GM12878 (cell line): ENCODE data around the gene BGLAP. TPM values are rescaled to one million over a fixed set of nuclear protein-coding genes. Genes with fewer than 3 reads are reported as not detected.
A peak's percentile ranks its signal among the peaks of the same experiment; 100 is the strongest.

Experiments used
- CHD2 ChIP-seq: IDR thresholded peaks from 2 replicates; pipeline ENCODE4 v1.6.1; 2011; ENCODE audit warnings: low read depth, low read length, improper control_type of control experiment, borderline replicate concordance
- CREB1 ChIP-seq: IDR thresholded peaks from 2 replicates; pipeline ENCODE4 v1.6.1; 2012; ENCODE audit warnings: low read depth, mild to moderate bottlenecking, inconsistent platforms
- GABPA ChIP-seq: IDR thresholded peaks from 2 replicates; pipeline ENCODE4 v1.6.1; 2014; ENCODE audit warnings: antibody characterized with exemption, low read depth, mild to moderate bottlenecking, inconsistent platforms
- HSF1 ChIP-seq: fragments of 150-350 bp; IDR thresholded peaks from 2 replicates; pipeline ENCODE4 v1.6.1; 2014; ENCODE audit warnings: mild to moderate bottlenecking, low read depth, low read length
- KDM1A ChIP-seq: fragments of 200-600 bp; sonication (generic); IDR thresholded peaks from 2 replicates; pipeline ENCODE4 v1.6.1; 2016; ENCODE audit warnings: borderline replicate concordance
- SMC3 ChIP-seq: IDR thresholded peaks from 2 replicates; pipeline ENCODE4 v1.6.1; 2011; ENCODE audit warnings: low read length, improper control_type of control experiment, borderline replicate concordance
- SUPT20H ChIP-seq: IDR thresholded peaks from 2 replicates; pipeline ENCODE4 v1.6.1; 2011; ENCODE audit warnings: low read depth, mild to moderate bottlenecking, low read length, moderate library complexity, borderline replicate concordance; ENCODE audit not compliant: control insufficient read depth
- TAF1 ChIP-seq: IDR thresholded peaks from 2 replicates; pipeline ENCODE4 v1.6.1; 2011; ENCODE audit warnings: mild to moderate bottlenecking, low read depth, low read length, borderline replicate concordance
- TBL1XR1 ChIP-seq: IDR thresholded peaks from 2 replicates; pipeline ENCODE4 v1.6.1; 2012; ENCODE audit warnings: low read depth, low read length, improper control_type of control experiment
- TCF3 ChIP-seq: IDR thresholded peaks from 2 replicates; pipeline ENCODE4 v1.6.1; 2012; ENCODE audit warnings: low read depth, mild to moderate bottlenecking, low read length, borderline replicate concordance; ENCODE audit not compliant: insufficient read depth
- ZBTB11 ChIP-seq: fragments of 450-650 bp; formaldehyde crosslinking; IDR thresholded peaks from 2 replicates; pipeline ENCODE4 v1.5.0; 2022; ENCODE audit warnings: mild to moderate bottlenecking, missing genetic modification characterization
- ZBTB33 ChIP-seq: fragments of 450-650 bp; IDR thresholded peaks from 2 replicates; pipeline ENCODE4 v1.6.1; 2017; ENCODE audit warnings: mild to moderate bottlenecking
- ZBTB4 ChIP-seq: fragments of 450-650 bp; formaldehyde crosslinking; IDR thresholded peaks from 2 replicates; pipeline ENCODE4 v1.4.0; 2022; ENCODE audit warnings: mild to moderate bottlenecking, moderate library complexity
- polyA plus RNA-seq, 11 experiments: library from polyadenylated mRNA; depleted of rRNA in 4 of 11; unstranded in 6 of 11; stranded (reverse) in 5 of 11; fragments of >200 nt; fragmentation: Nextera tagmentation in 4 of 11; fragmentation: Illumina TruSeq in 1 of 11; extraction: Ambion mirVana in 4 of 11; extraction: Trizol in 1 of 11; gene quantifications; 1 replicate in 1 of 11; 2 replicates in 10 of 11; pipeline versions ENCODE4 v1.2.1 to v1.2.3, GENCODE V29; 2011 to 2016; ENCODE audit warnings: inconsistent platforms in 2 of 11, missing spikeins in 2 of 11, low read depth in 1 of 11
- total RNA-seq, 4 experiments: library from RNA; depleted of rRNA in 3 of 4; stranded (reverse); fragments of >200 nt in 3 of 4; fragmentation: Illumina TruSeq in 1 of 4; extraction: Trizol in 1 of 4; gene quantifications; 2 replicates each; pipeline versions ENCODE4 v1.2.1 to v1.2.3, GENCODE V29; 2013 to 2021
- TF ChIP-seq, protein P1 (sequence below): fragments of 450-650 bp; formaldehyde crosslinking; IDR thresholded peaks from 2 replicates; pipeline ENCODE4 v1.4.0; 2020; ENCODE audit warnings: mild to moderate bottlenecking, moderate library complexity

The BGLAP gene
- total and polyA plus RNA-seq, 10 of the 15 experiments (the other 5 are each of a cell fraction or from before 2014, with no cell fraction given), result 0.20 to 1.8 (median 0.40) TPM; not detected in 3

GRCh38 chr1:156282479-156283222 is 40.7 kb downstream of the BGLAP start, which contains the start of gene SMG5 (continued):
- TF ChIP-seq, protein P1, sequence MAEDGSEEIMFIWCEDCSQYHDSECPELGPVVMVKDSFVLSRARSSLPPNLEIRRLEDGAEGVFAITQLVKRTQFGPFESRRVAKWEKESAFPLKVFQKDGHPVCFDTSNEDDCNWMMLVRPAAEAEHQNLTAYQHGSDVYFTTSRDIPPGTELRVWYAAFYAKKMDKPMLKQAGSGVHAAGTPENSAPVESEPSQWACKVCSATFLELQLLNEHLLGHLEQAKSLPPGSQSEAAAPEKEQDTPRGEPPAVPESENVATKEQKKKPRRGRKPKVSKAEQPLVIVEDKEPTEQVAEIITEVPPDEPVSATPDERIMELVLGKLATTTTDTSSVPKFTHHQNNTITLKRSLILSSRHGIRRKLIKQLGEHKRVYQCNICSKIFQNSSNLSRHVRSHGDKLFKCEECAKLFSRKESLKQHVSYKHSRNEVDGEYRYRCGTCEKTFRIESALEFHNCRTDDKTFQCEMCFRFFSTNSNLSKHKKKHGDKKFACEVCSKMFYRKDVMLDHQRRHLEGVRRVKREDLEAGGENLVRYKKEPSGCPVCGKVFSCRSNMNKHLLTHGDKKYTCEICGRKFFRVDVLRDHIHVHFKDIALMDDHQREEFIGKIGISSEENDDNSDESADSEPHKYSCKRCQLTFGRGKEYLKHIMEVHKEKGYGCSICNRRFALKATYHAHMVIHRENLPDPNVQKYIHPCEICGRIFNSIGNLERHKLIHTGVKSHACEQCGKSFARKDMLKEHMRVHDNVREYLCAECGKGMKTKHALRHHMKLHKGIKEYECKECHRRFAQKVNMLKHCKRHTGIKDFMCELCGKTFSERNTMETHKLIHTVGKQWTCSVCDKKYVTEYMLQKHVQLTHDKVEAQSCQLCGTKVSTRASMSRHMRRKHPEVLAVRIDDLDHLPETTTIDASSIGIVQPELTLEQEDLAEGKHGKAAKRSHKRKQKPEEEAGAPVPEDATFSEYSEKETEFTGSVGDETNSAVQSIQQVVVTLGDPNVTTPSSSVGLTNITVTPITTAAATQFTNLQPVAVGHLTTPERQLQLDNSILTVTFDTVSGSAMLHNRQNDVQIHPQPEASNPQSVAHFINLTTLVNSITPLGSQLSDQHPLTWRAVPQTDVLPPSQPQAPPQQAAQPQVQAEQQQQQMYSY (CRISPR knock-in tag), result no peak
- TF ChIP-seq TAF1 (peak; percentile 93), CHD2 (peak; percentile 100), TCF3 (0 out of 2 replicates have a peak, but pooled peaks have one; percentile 37), ZBTB4 (CRISPR knock-in tag) (no peak), SMC3 (no peak), HSF1 (peak; percentile 87), SUPT20H (no peak), CREB1 (peak; percentile 71), KDM1A (no peak), ZBTB33 (no peak; the same call in 1 of the 2 replicates), GABPA (peak; percentile 88), ZBTB11 (CRISPR knock-in tag) (no peak), TBL1XR1 (peak; percentile 76; the same call in 1 of the 2 replicates)
